ENCODE measurements around the gene ABI2.

Gene ABI2

GRCh38 chr2:203480623-203481022 is 152.4 kb downstream of the ABI2 start:
- no peak for DNase-seq (ENCODE audit: low read depth, low spot score)

- peak; percentile 52 for DNase-seq (ENCODE audit: low read depth, low spot score)
Observed at GRCh38 chr2:203484266-203485112, 156.3 kb downstream of the ABI2 start.

GRCh38 chr2:203489531-203489930 is 161.3 kb downstream of the ABI2 start:
- DNase-seq (ENCODE audit: low read depth, low spot score): no peak

GRCh38 chr2:203490391-203490790 is 162.2 kb downstream of the ABI2 start:
- no peak for DNase-seq (ENCODE audit: low read depth, low spot score)

GRCh38 chr2:203492965-203493364 is 164.8 kb downstream of the ABI2 start:
- no peak for DNase-seq (ENCODE audit: low read depth, low spot score)

All from ELF-1 (cell line).